Hematopoietic multipotent progenitor cell treated with erythropoietin and hydrocortisone succinate and interleukin-3 and kit ligand, for 17 days (in vitro differentiated cells): Measurements from ENCODE around the gene PPP1R12A.
A peak's percentile ranks its signal among the peaks of the same experiment; 100 is the strongest.

Experiments used
- DNase-seq: peaks from one replicate; pipeline ENCODE4 v3.0.0-alpha.2; 2015; ENCODE audit warnings: low spot score

Gene PPP1R12A

DNA sequence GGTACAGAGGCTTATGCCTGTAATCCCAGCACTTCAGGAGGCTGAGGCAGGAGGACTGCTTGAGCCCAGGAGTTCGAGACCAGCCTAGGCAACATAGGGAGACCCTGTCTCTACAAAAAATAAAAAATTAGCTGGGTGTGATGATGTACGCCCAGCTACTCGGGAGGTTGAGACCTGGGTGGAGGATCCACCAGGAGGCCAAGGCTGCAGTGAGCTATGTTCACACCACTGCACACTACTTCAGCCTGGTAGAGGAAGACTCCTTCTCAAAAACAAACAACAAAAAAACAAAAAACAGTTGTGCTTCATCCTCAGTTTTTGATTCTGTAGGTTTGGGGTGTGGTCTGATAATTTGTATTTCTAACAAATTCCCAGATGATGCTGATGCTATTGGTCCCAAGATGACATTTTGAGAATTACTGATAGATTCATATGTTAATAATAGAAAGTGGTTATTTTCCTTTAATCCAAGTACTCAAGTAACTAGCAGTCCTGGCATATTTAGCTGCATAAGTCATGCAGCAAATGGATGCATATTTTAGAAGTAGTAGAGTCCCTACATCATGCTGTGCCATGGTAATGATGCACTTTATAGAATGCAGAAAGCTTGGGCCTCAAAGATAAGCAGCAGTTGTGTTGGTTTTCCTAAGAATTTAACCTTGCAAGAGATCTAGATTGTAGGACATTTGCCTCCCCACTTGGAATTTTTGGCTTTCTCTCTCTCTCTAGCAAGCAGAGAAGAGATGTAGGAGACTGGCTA lies 168.0 kb downstream of the PPP1R12A start:
- no peak for DNase-seq

- no peak for DNase-seq
These were observed 169.7 kb downstream of the PPP1R12A start for GRCh38 chr12:79765157-79765556.

DNA sequence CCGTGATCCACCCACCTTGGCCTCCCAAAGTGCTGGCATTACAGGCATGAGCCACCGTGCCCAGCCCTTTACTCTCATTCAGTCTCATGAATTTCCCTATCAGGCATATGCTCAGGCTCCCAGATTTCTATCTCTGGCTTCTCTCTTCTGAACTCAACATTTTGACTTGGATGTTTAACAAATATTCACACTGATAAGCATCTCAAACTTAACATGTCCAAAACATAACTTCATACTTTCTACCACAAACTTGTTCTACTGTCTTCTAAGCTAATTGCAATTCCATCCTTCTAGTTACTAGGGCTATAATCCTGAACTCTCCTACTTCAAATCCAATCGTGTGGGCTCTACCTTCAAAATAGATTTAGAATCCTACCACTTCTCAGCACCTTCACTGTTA lies 170.3 kb downstream of the PPP1R12A start:
- no peak for DNase-seq

DNA sequence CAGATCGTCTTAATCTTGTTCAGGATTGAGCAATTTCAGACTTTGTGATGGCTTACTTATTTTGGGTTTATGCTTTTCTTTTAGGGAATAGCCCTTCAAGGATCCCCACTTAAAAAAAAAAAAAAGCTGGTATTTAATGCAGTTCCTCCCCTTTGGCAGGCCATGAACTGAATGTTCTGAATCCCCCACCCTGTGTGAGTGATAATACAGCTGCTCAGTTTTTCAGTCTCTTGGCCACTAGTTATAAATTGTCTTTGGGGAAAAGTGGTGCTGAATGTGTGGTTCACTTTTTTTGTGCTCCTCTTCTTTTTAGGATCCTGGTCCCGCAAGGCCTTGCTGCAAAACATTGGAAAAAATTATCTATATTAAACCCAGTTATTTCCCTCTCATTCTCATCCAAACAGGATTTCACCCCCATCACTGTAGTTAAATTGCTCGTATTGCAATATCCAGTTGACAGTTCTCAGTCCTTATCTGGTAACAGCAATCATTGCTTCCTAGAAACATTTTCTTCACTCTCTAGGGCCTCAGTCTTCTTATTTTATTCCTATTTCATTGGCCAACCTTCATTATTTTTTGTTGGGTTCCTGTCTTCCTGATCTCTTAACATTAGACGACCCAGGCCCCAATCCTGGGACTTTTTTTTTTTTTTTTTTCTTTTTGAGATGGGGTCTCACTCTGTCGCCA lies 171.0 kb downstream of the PPP1R12A start:
- DNase-seq = no peak

DNA sequence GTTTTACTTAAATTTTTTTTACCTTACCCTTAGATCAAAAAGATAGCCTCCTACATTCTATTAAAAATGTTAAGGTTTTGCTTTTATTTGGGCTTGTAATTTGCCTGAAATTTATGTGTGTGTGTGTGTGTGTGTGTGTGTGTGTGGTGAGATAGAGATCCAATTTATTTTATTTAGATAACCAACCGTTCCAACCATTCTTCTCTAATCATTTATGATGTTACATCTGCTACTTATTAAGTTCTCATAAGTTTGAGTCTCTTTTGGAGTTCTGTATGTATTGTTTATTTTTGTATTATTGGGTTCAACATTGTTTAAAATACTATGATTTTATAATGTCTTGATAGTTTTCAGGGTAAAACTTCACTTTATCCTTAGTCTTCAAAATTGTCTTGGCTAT lies 173.6 kb downstream of the PPP1R12A start:
- DNase-seq = no peak

- DNase-seq = no peak
These were observed 187.6 kb downstream of the PPP1R12A start for GRCh38 chr12:79747274-79747673.

GRCh38 chr12:79737875-79738718 lies 196.8 kb downstream of the PPP1R12A start:
- peak; percentile 30 for DNase-seq

DNA sequence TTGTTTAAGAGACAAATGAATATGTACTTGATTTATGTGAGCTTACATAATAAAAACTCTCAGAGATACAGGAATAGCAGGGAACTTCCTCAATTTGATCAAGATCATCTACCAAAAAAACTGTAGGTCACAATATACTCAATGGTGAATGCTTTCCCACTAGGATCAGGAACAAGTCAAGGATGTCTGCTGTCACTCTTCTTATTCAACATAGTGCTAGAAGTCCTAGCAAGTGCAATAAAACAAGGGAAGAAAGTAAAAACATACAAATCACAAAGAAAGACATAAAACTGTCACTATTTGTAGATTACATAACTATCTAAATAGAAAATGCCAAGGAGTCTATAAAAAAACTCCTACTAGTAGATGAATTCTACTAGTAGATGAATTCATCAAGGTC lies 202.3 kb downstream of the PPP1R12A start:
- DNase-seq = no peak

DNA sequence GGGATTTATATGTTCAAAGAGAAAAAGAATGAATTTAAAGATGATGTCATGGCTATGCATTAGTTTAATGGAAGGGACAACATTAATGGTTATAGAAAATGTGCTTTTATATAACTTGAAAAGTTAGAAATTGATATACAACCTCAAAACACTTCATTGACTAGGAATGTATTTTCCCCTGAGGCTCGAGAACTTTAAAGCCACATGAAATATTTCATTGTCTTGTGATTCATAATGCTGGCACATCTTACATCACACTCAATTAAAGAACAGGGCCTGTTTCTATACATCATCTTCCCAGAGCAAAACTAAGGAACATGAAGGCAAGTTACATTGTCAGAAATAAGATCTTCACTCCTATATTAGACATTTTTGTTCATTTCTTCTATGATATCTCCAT lies 208.9 kb downstream of the PPP1R12A start:
- no peak for DNase-seq
